SK-N-SH treated with all-trans-retinoic acid at 6 μM for 48 hours (cell line): ENCODE measurements around the gene DCBLD2.

ENCODE experiments used
- RARB ChIP-seq: fragments of 250-450 bp; sonication (Bioruptor Pico); IDR thresholded peaks from 2 replicates; pipeline ENCODE4 v1.8.0; 2021; ENCODE audit warnings: mild to moderate bottlenecking, moderate library complexity
- ZFP30 ChIP-seq: fragments of 450-650 bp; formaldehyde crosslinking; IDR thresholded peaks from 2 replicates; pipeline ENCODE4 v1.5.0; 2022; ENCODE audit warnings: mild to moderate bottlenecking, moderate library complexity
- ZNF70 ChIP-seq: fragments of 450-650 bp; formaldehyde crosslinking; IDR thresholded peaks from 2 replicates; pipeline ENCODE4 v1.5.0; 2020; ENCODE audit warnings: mild to moderate bottlenecking, moderate library complexity
- ZNF8 ChIP-seq: fragments of 450-650 bp; formaldehyde crosslinking; IDR thresholded peaks from 2 replicates; pipeline ENCODE4 v1.5.0; 2020; ENCODE audit warnings: mild to moderate bottlenecking, moderate library complexity
- TF ChIP-seq, protein P1 (sequence below): fragments of 250-450 bp; sonication (Bioruptor Pico); IDR thresholded peaks from 2 replicates; pipeline ENCODE4 v1.5.0; 2020; ENCODE audit warnings: mild to moderate bottlenecking, moderate library complexity
- TF ChIP-seq, protein P2 (sequence below): fragments of 250-450 bp; sonication (Bioruptor Pico); IDR thresholded peaks from 2 replicates; pipeline ENCODE4 v1.8.0; 2020; ENCODE audit warnings: mild to moderate bottlenecking, moderate library complexity, borderline replicate concordance

DNA sequence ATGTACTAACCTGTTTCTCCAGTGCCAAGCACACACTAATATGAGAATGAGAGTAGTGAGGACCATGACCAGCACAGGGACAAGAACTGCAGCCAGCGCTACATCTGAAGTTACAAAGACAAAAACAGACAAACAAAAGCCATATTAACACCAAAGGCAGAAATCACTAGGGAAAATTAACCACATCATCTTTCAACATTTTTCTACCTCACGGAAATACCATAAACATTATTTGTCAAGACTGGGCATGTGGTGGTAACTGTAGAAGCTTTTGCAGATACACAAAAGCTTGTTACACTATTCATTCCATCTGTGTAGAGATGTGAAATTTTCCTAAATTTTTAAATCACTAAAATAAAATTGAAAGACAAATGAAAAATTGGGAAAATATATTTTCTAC, 93.4 kb downstream of the DCBLD2 start:
- no peak for TF ChIP-seq ZFP30 (CRISPR knock-in tag)
- no peak for TF ChIP-seq ZNF8
- TF ChIP-seq, protein P1, sequence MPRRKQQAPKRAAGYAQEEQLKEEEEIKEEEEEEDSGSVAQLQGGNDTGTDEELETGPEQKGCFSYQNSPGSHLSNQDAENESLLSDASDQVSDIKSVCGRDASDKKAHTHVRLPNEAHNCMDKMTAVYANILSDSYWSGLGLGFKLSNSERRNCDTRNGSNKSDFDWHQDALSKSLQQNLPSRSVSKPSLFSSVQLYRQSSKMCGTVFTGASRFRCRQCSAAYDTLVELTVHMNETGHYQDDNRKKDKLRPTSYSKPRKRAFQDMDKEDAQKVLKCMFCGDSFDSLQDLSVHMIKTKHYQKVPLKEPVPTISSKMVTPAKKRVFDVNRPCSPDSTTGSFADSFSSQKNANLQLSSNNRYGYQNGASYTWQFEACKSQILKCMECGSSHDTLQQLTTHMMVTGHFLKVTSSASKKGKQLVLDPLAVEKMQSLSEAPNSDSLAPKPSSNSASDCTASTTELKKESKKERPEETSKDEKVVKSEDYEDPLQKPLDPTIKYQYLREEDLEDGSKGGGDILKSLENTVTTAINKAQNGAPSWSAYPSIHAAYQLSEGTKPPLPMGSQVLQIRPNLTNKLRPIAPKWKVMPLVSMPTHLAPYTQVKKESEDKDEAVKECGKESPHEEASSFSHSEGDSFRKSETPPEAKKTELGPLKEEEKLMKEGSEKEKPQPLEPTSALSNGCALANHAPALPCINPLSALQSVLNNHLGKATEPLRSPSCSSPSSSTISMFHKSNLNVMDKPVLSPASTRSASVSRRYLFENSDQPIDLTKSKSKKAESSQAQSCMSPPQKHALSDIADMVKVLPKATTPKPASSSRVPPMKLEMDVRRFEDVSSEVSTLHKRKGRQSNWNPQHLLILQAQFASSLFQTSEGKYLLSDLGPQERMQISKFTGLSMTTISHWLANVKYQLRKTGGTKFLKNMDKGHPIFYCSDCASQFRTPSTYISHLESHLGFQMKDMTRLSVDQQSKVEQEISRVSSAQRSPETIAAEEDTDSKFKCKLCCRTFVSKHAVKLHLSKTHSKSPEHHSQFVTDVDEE (CRISPR knock-in tag), result no peak
- no peak for TF ChIP-seq ZNF70
- TF ChIP-seq, protein P2, sequence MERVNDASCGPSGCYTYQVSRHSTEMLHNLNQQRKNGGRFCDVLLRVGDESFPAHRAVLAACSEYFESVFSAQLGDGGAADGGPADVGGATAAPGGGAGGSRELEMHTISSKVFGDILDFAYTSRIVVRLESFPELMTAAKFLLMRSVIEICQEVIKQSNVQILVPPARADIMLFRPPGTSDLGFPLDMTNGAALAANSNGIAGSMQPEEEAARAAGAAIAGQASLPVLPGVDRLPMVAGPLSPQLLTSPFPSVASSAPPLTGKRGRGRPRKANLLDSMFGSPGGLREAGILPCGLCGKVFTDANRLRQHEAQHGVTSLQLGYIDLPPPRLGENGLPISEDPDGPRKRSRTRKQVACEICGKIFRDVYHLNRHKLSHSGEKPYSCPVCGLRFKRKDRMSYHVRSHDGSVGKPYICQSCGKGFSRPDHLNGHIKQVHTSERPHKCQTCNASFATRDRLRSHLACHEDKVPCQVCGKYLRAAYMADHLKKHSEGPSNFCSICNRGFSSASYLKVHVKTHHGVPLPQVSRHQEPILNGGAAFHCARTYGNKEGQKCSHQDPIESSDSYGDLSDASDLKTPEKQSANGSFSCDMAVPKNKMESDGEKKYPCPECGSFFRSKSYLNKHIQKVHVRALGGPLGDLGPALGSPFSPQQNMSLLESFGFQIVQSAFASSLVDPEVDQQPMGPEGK (CRISPR knock-in tag), result no peak
- no peak for TF ChIP-seq RARB (CRISPR knock-in tag)
